Articular chondrocyte of knee joint (primary cell): ENCODE results near the gene CTNS. TPM values are rescaled to one million over a fixed set of nuclear protein-coding genes. Genes with fewer than 3 reads are reported as not detected.

ENCODE experiments used
- total RNA-seq: library from RNA; depleted of rRNA; stranded (reverse); fragments of >200 nt; gene quantifications from 2 replicates; pipeline ENCODE4 v1.2.3, GENCODE V29; 2012

CTNS gene
- total RNA-seq, result 12.6 and 23.1 TPM in 2 replicates

GRCh38 chr17:3636154-3636907 is at the start of gene CTNS, which contains the start of gene SHPK:
Gene CTNS, plus strand, starts transcription at chr17:3636760. Its CDS starts 3,447 bp downstream, at chr17:3640207.
Gene SHPK, minus strand, starts transcription at chr17:3636250. Its CDS starts 31 bp downstream, at chr17:3636219.

GRCh38 chr17:3668279-3669084 is 31.9 kb downstream of the CTNS start, which contains the start of the genes EMC6 and TAX1BP3:
Gene EMC6, plus strand, starts transcription at chr17:3668812. Its CDS starts 335 bp downstream, at chr17:3669147.
Gene TAX1BP3, minus strand, starts transcription at chr17:3668578. Its CDS starts 52 bp downstream, at chr17:3668526.

GRCh38 chr17:3695723-3696411 is 59.3 kb downstream of the CTNS start, which contains the start of gene P2RX5:
Gene P2RX5, minus strand, starts transcription at chr17:3696155. Its CDS starts 150 bp downstream, at chr17:3696005.

Other genes with a start within 250 kb of the CTNS start
- not detected in 2 replicates for gene OR1E1, start 238.3 kb upstream of the CTNS start, total RNA-seq
- not detected in 2 replicates for gene OR3A3, start 225.4 kb upstream of the CTNS start, total RNA-seq
- gene OR1E2, start 202.9 kb upstream of the CTNS start, total RNA-seq, result 0.13 TPM in 1 of 2 replicates, not detected in the other
- 1.3 TPM in 1 of 2 replicates, not detected in the other for gene SPATA22, start 164.9 kb upstream of the CTNS start, total RNA-seq
- 0.26 and 0.97 TPM in 2 replicates for gene ASPA, start 160.8 kb upstream of the CTNS start, total RNA-seq
- 0.91 and 2.2 TPM in 2 replicates for gene TRPV3, start 78.9 kb upstream of the CTNS start, total RNA-seq
- gene TRPV1, start 27.3 kb upstream of the CTNS start, total RNA-seq, result 2.0 and 2.5 TPM in 2 replicates
- 11.8 and 14.1 TPM in 2 replicates for gene SHPK, start 510 bp upstream of the CTNS start, total RNA-seq
- 127 and 146 TPM in 2 replicates for gene TAX1BP3, start 31.8 kb downstream of the CTNS start, total RNA-seq
- gene EMC6, start 32.1 kb downstream of the CTNS start, total RNA-seq, result 11.5 and 12.5 TPM in 2 replicates
- 0.78 and 1.6 TPM in 2 replicates for gene P2RX5, start 59.4 kb downstream of the CTNS start, total RNA-seq
- gene HASPIN, start 87.1 kb downstream of the CTNS start, total RNA-seq, result 2.4 and 4.1 TPM in 2 replicates
- 25.0 and 30.9 TPM in 2 replicates for gene ITGAE, start 164.4 kb downstream of the CTNS start, total RNA-seq
- 35.7 and 81.7 TPM in 2 replicates for gene NCBP3, start 209.5 kb downstream of the CTNS start, total RNA-seq